Midbrain (tissue), 1 donor: ENCODE data around the gene CCDC88B.

Source experiments
- DNase-seq: peaks from one replicate; lab custom pipeline; 2025; lab: John Stamatoyannopoulos, UW

Gene CCDC88B

GRCh38 chr11:64343767-64344559, 4.0 kb downstream of the CCDC88B start:
- no peak for DNase-seq

- DNase-seq, result no peak
Observed at GRCh38 chr11:64344787-64345186, 4.8 kb downstream of the CCDC88B start.

GRCh38 chr11:64347193-64347867, 7.3 kb downstream of the CCDC88B start:
- no peak for DNase-seq

- DNase-seq, result no peak
Observed at GRCh38 chr11:64348383-64349024, 8.5 kb downstream of the CCDC88B start.

- no peak for DNase-seq
Observed at GRCh38 chr11:64349025-64349387, 9.0 kb downstream of the CCDC88B start.

- DNase-seq, result no peak
Observed at GRCh38 chr11:64349404-64349803, 9.4 kb downstream of the CCDC88B start.

GRCh38 chr11:64351136-64351631, 11.2 kb downstream of the CCDC88B start:
- no peak for DNase-seq

GRCh38 chr11:64352099-64352994, 12.3 kb downstream of the CCDC88B start:
- no peak for DNase-seq

GRCh38 chr11:64352995-64353714, 13.2 kb downstream of the CCDC88B start:
- DNase-seq, result no peak

- no peak for DNase-seq
Observed at GRCh38 chr11:64353715-64354506, 13.9 kb downstream of the CCDC88B start.

GRCh38 chr11:64355078-64355940, 15.3 kb downstream of the CCDC88B start:
- DNase-seq, result peak; percentile 76

- no peak for DNase-seq
Observed at GRCh38 chr11:64356498-64357411, 16.8 kb downstream of the CCDC88B start.

- DNase-seq, result no peak
Observed at GRCh38 chr11:64357446-64357845, 17.4 kb downstream of the CCDC88B start.

GRCh38 chr11:64357904-64358535, 18.0 kb downstream of the CCDC88B start:
- DNase-seq, result no peak

GRCh38 chr11:64358536-64358906, 18.5 kb downstream of the CCDC88B start:
- no peak for DNase-seq

- peak; percentile 73 for DNase-seq
Observed at GRCh38 chr11:64358907-64359711, 19.1 kb downstream of the CCDC88B start, which contains the start of gene RPS6KA4. RPS6KA4 (plus strand) TSS chr11:64359162; CDS start chr11:64359236, 74 bp downstream.
